ENCODE results near the gene MYL7.

DNA sequence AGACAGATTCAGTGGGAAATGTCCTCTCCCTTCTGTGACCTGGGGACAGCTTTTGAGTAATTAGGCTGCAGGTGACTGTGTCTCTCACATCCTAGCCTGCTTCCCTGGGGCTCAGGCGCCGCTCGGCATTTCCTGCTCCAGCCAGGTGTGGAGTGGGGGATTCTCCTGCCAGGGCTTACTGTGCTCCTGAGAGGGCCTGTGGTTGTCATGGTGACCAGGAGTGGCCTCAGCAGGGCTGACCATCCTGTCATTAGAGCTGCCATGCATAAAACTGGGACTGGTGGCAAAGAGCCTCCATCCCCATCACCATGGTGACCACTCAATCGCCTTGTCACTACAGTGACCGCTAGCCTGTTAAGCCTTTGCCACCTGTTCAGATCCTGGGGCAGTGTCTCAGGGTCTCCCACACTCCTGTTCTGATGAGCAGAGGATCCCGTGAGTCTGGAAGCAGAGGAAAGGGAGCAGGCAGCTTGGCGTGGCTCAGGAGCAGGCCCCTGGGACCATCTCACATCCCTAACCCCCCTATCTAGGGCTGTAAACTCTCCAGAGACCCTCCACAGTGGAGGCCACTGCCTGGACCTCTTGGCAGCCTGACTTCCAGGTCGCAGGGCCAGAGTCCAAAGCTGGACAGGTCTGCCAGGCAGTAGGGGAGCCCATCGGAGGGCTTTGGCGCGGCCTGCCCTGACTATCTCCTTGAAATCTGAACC is 48.3 kb upstream of the MYL7 start, which contains the start of gene GCK:
- TF ChIP-seq, protein P1, sequence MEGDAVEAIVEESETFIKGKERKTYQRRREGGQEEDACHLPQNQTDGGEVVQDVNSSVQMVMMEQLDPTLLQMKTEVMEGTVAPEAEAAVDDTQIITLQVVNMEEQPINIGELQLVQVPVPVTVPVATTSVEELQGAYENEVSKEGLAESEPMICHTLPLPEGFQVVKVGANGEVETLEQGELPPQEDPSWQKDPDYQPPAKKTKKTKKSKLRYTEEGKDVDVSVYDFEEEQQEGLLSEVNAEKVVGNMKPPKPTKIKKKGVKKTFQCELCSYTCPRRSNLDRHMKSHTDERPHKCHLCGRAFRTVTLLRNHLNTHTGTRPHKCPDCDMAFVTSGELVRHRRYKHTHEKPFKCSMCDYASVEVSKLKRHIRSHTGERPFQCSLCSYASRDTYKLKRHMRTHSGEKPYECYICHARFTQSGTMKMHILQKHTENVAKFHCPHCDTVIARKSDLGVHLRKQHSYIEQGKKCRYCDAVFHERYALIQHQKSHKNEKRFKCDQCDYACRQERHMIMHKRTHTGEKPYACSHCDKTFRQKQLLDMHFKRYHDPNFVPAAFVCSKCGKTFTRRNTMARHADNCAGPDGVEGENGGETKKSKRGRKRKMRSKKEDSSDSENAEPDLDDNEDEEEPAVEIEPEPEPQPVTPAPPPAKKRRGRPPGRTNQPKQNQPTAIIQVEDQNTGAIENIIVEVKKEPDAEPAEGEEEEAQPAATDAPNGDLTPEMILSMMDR (conservative IDR thresholded peaks at IDR 0.05; ENCODE audit: low read depth, low read length), result no peak
- TF ChIP-seq POLR2A (IDR thresholded peaks at IDR 0.05; ENCODE audit: low read depth, low read length) (no peak), SMC3 (IDR thresholded peaks at IDR 0.05; ENCODE audit: low read depth, low read length) (no peak), MAZ (IDR thresholded peaks at IDR 0.05; ENCODE audit: borderline replicate concordance, low read depth, low read length) (no peak), RAD21 (IDR thresholded peaks at IDR 0.05; ENCODE audit: low read length) (no peak), MXI1 (IDR thresholded peaks at IDR 0.05; ENCODE audit: borderline replicate concordance, low read depth, low read length) (no peak), FOS (IDR thresholded peaks at IDR 0.05; ENCODE audit: low read depth, low read length) (no peak), CEBPB (IDR thresholded peaks at IDR 0.05; ENCODE audit: low read depth, low read length) (no peak), RCOR1 (IDR thresholded peaks at IDR 0.05; ENCODE audit: insufficient replicate concordance, low read length) (no peak), USF2 (IDR thresholded peaks at IDR 0.05; ENCODE audit: low read depth, low read length) (no peak), BHLHE40 (IDR thresholded peaks at IDR 0.05; ENCODE audit: low read depth, low read length) (no peak), CHD1 (IDR thresholded peaks at IDR 0.05; ENCODE audit: low read depth, low read length) (no peak)
- TF ChIP-seq, protein P2, sequence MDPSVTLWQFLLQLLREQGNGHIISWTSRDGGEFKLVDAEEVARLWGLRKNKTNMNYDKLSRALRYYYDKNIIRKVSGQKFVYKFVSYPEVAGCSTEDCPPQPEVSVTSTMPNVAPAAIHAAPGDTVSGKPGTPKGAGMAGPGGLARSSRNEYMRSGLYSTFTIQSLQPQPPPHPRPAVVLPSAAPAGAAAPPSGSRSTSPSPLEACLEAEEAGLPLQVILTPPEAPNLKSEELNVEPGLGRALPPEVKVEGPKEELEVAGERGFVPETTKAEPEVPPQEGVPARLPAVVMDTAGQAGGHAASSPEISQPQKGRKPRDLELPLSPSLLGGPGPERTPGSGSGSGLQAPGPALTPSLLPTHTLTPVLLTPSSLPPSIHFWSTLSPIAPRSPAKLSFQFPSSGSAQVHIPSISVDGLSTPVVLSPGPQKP (IDR thresholded peaks at IDR 0.05; ENCODE audit: borderline replicate concordance, low read depth, low read length), result no peak
